HS-27A (cell line): ENCODE results near the gene ZCCHC24.

Source experiments
- DNase-seq: peaks from one replicate; pipeline ENCODE4 v3.0.0-alpha.2; 2012; ENCODE audit warnings: low read depth, missing footprints

The ZCCHC24 gene

GRCh38 chr10:79359816-79360498 lies 85.5 kb downstream of the ZCCHC24 start:
- DNase-seq: no peak

GRCh38 chr10:79358811-79359210 lies 86.6 kb downstream of the ZCCHC24 start:
- DNase-seq: no peak

- no peak for DNase-seq
Measured at GRCh38 chr10:79357180-79357579, 88.2 kb downstream of the ZCCHC24 start.

- no peak for DNase-seq
Measured at GRCh38 chr10:79356104-79356503, 89.3 kb downstream of the ZCCHC24 start.

- no peak for DNase-seq
Measured at GRCh38 chr10:79355420-79356017, 89.9 kb downstream of the ZCCHC24 start.

GRCh38 chr10:79354615-79355014 lies 90.8 kb downstream of the ZCCHC24 start:
- DNase-seq: no peak

- no peak for DNase-seq
Measured at GRCh38 chr10:79354141-79354540, 91.3 kb downstream of the ZCCHC24 start.

GRCh38 chr10:79353726-79354125 lies 91.7 kb downstream of the ZCCHC24 start:
- no peak for DNase-seq

GRCh38 chr10:79353000-79353406 lies 92.4 kb downstream of the ZCCHC24 start:
- no peak for DNase-seq

- no peak for DNase-seq
Measured at GRCh38 chr10:79352035-79352877, 93.2 kb downstream of the ZCCHC24 start.

- no peak for DNase-seq
Measured at GRCh38 chr10:79351332-79351731, 94.1 kb downstream of the ZCCHC24 start.

- no peak for DNase-seq
Measured at GRCh38 chr10:79350407-79351154, 94.8 kb downstream of the ZCCHC24 start.

- no peak for DNase-seq
Measured at GRCh38 chr10:79349766-79350406, 95.5 kb downstream of the ZCCHC24 start.

GRCh38 chr10:79349072-79349491 lies 96.3 kb downstream of the ZCCHC24 start:
- no peak for DNase-seq

GRCh38 chr10:79348640-79348988 lies 96.8 kb downstream of the ZCCHC24 start:
- DNase-seq: no peak

- no peak for DNase-seq
Measured at GRCh38 chr10:79347894-79348639, 97.4 kb downstream of the ZCCHC24 start.

- DNase-seq: peak; percentile 50
Measured at GRCh38 chr10:79347226-79347893, 98.1 kb downstream of the ZCCHC24 start, which contains the start of gene PPIF. PPIF (plus strand) TSS chr10:79347469; CDS start chr10:79347549, 80 bp downstream.

- no peak for DNase-seq
Measured at GRCh38 chr10:79346388-79347225, 98.8 kb downstream of the ZCCHC24 start.

- no peak for DNase-seq
Measured at GRCh38 chr10:79346012-79346340, 99.4 kb downstream of the ZCCHC24 start.
